GM19023 (cell line): ENCODE measurements around the gene VPS13D.

ENCODE experiments used
- ATAC-seq: cut with Tn5 transposase; IDR thresholded peaks from one replicate; pipeline ENCODE4 v1.9.1; 2021; ENCODE audit warnings: mild to moderate bottlenecking, moderate library complexity; ENCODE audit not compliant: unreplicated experiment

Gene VPS13D

DNA sequence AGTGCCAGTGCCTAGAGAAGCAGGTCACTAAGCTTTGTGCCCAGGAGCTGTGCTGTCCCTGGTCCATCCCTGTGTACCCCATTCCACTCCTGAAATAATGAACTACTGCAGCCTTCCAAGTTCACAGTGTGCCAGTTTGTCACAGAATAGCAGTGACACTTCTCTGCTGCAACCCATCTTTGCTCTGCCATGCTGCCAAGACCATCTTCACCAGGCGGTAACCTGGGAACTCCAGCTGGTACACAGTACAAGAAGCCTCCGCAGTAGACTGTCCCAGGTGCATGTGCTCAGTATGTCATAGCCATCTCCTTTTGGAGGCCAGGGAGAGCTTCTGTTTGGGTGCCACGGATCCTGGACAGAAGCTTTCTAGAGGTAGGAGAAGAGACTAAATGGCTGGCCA, 250.2 kb downstream of the VPS13D start:
- ATAC-seq = no peak

DNA sequence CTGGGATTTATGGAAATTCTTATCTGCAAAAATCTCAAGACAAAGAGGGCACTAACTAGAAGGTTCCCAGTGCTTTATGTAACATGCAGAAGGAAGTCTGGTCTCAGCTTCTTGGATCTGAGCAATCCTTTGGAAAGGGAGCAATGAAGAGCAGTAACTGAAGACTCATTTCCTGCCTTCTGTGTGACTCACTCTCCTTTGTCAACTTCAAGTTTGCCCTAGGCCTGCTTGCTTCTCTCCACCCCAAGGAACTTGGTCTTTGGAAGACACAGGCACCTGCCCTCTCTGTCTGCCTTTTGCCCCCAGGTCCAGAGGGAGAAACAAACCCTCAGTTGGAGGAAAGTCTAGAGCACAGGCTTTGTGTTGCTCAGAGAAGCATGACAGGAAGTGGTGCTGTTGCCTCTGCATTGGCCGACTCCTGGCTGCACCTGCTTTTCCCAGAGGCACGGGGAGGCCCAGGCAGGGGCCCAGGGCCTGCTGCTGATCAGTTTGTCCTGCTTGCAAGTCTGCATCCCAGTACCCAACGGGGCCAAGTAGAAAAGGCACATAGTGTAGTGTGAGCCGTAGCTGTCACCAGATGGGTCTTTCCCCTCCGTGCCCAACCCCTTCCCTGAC, 251.0 kb downstream of the VPS13D start:
- no peak for ATAC-seq

DNA sequence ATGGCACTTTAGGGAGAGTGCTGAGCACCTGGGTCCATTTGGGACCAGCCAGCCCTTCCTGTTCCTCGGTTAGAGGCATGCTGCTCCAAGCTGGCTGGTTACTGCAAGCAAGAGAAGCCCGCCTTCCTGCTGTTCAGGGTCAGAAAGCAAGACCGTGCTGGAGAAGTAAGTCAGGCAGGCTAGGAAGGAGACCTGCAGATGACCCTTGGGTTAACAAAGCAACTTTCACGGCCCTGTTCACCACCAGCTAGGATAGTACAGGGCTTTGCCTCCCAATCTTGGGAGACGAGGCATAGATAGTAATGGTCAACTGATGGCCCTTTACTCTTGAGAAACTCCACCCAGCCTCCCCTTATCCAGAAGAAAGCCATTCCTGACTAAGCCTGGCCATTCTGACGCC, 252.1 kb downstream of the VPS13D start:
- ATAC-seq = no peak

DNA sequence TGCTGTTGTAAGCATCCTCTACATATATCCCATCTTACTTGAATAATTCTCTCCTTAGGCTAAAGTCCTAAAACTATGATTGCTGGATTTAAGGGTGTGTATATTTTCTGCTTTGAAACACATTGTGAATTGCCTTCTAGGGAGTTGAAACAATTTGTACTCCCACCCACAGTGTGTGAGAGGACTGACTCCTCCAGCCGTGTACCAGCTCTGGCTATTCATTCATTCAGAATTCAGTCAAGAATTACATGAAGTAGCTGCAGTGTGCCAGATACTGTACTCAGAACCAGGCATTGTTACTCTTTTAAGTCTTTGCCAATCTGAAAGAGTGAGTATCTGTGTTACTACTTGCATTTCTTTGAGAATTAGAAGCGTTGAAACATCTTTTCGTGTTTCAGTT, 253.2 kb downstream of the VPS13D start:
- no peak for ATAC-seq

DNA sequence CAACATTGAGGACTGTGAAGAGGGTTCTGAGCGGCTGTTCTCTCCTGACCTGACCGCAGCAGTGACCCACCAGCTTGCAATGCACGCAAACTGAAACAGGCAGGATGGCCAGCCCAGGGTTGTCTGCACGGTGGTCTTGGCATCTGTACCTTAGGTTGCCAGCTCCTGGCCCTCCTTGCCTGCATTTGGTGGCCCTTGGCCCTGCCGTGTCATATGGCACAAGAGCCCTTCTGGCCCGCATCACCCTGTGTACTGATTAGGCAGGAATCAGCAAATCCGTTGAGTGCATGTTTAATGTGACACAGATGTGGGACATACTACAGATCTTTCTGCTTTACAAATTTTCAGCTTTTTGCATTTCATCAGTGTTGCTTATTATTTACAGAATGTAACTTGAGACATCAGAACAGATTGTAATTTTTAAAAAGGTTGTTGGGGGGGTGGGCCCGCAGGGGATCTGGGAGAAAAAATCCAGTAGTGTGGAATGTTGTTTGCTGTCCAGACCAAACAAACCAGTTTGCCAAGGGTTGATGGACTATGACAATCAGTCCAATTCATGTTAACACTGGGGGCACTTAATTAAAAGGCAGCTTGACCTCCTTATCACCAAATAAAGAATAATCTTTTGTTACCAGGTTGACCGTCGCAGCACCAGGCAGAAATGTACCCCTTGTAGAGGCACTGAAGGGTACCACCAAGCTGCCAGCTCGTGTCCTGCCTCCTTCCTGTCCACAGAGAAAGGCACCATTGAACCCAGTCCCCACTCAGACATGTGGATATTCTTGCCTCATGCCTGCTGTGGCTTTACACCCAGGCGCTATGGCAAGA, 255.6 kb downstream of the VPS13D start:
- ATAC-seq = no peak

DNA sequence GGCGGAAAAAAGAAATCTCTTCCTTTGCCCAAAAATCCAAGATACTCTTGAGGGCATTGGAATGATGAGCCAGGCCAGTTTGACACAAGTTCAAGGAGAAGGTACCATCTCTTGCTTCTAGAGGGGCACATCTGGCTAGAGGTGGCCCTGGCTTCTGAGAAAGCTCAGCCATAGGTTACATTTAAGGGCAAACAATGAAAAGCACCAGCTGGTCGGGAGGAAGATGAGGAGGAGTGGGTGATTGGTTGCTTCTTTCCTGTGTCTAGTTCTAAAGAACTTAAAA, 256.2 kb downstream of the VPS13D start:
- no peak for ATAC-seq

DNA sequence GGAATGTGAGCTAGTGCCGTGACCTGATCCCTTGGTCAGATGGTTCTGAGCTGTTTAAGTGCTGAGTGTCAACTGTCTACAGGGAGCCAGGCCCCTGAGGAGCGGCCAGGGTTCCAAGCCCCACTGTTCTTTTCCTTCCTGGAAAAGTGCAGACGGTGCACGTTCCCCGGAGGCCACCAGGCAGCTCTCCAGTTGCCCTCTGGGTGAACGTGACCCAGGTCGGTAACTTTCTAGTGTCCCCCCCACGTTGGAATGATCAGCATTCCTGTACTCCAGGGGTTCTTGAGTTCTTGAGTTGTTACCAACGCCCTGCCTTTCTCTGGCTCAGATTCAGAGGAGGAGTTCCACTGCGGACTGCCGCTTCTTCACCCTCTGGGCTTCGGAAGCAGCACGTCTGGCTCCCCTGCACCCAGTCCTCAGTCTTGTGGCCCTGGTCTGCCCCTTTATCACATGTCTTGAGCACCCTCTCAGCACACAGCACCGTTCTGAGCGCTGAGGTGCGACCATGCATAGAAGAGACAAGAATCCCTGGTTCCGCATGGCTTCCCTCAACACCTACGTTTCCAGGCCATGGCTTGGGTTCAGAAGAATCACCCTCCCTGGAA, 256.7 kb downstream of the VPS13D start:
- ATAC-seq = no peak

DNA sequence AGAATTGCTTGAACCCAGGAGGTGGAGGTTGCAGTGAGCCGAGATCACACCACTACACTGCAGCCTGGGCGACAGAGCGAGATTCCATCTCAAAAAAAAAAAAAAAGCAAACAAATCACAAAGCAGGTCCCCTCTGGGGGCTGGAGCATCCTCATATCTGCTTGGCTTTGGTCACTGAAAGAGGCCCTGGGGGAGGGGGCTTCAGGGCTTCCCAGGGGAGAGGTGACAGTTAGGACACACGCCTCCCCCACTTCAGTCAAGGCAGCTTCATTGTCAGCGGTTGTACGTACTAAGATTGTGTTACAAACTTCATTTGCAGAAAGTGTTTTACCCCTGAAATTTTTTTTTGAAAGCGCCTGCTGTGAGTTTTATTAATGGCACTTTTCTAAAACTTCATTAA, 257.7 kb downstream of the VPS13D start:
- no peak for ATAC-seq

DNA sequence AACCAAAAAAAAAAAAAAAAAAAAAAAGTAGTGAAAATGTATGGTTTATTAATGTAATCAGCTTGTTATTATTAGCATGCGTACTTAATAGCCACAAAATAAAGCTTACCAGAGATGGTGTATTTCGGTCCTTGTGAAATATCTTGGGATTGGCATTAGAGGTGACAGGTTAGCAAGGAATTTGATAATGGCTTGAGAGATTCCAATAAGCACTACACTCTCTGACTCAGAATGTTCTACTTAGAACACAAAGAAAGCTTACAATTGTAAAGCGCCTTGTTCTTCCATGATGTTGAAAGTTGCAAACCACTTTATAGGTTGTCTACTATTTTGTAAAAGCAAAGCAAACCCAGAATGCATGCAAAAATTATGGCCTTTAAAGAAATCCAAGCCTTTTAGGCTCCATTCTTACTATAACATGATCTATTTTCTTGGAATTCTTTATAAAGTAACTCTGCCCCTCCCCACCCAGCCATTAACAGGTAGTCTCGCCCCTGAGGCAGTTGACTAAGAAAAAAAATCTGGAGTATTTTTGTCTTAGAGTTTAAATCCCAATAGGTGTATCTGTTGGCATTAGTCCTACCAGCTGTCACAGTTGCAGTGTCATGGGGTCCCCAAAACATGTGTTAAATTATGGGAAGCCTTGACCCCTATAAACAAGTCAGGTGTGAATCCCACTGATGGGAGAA, 259.0 kb downstream of the VPS13D start:
- no peak for ATAC-seq

DNA sequence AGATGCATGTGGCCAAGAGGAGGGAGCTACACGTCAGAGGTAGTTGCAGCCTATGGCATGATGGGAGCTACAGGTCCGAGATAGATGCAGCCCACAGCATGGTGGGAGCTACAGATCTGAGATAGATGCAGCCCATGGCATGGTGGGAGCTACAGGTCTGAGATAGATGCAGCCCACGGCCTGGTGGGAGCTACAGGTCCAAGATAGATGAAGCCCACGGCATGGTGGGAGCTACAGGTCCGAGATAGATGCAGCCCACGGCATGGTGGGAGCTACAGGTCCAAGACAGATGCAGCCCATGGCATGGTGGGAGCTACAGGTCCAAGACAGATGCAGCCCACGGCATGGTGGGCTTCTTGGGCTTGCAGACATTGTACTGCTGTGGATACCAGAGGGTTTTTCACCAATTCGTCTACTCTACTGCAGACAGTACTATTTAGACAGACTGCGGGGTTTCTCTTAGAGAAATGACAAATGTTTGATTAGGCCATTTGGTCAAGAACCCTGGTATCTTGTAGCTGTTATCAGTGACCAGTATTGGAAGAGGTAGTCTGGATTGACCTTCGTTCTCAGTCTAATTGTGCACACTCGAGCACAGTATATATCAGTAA, 260.8 kb downstream of the VPS13D start:
- ATAC-seq = no peak

DNA sequence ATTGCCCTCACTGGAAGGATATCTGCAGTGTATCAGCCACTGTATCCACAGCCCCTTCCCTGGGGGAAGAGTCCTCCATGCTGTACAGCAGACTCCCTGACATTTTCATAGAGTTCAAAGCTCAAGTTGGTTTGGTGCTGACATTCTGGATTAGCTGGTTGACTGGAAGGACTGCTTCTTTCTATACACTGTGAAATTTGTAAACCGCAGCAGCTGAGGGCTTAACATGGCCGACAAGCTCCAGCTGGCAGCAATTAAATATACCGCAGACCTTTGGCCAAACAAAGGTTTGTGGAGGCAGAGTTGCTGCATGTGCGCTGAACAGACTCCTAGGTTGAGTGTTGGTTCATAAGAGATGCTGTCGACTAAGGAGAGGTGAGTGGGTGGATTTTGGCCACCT, 261.8 kb downstream of the VPS13D start:
- no peak for ATAC-seq

DNA sequence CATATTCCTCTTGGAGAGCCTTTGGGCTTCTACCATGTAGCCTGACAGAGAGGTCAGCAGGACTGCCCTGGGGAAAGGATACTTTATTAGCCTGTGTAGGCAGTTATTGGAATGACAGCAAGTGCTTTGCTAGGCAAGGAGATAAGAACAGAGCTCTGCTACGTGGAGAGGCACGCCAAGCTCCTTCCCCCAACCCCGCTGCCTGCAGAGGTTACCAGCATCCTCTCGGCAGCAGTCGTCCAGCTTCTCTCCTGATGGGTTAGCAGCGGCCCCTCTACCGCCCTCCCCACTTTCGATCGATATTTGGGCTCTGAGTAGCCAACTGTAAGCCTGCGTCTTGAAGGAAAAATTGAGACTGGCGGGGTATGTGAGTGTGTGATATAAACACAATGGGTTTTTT, 265.9 kb downstream of the VPS13D start:
- no peak for ATAC-seq

DNA sequence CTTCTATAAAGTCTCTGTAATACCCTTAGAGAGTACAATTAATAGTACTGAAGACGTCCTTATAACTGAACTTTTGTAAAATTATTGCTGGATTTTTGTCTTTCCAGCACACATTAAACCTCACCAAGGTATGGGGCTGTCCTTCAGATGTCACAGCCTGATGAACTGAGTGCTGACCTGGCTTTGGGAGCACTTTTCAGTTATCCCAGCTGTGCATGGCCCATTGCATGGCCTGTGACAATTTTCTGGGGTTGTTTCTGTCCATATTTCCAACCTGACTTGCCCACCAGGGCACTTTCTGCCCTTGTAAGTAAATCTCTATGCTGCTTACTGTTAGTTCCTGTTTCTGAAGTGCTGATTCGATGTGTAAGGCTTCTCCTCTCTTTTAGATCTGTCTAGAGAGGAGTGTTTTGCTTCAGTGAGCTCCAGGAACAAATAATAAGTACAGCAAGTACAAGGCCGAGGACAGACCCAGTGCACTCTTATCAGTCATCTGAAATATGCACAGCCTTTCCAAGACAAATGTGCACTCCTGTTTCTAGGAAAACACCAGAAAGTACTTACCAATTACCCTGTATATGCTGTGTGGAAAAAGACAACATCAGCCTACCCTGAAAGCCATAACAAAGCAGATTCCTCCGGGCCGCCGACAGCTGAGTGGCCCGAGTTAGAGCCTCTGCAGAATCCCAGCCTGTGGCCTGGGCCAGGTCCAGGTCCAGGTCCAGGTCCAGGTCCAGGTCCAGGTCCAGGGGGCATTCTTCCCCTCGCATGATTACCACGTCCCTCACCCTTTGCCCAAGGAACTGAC, 266.5 kb downstream of the VPS13D start:
- no peak for ATAC-seq

DNA sequence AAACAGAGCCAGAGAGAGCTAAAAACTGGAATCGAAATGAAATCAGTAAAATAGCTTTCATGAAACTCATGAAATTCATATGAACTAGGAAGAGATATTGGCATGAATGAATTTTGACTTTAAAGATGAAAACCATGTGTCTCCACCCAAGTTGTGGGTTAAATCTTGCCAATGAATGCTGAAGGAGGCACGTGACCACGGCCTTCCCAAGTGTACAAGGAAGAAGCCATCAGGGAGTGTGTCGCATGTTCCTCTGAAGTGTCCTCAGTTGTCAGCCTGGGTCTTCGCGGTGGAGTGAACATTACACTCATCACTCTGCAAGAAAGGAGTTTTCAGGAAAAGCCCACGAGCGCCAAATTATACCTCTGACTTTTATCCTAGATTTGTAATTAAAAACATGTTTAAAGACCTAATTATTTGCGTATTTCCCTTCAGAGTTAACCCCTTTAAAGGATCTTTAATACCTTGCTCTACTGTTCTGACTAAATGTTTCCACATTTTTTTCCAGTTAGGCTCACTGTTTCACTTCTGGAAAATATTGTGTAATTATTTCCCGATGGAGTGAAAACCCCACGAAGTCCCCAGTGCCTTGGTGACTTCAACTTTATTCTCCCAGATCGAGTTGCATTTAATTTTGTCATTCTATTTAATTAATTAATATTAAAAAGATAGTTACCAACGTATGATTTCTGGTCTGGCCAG, 269.9 kb downstream of the VPS13D start:
- ATAC-seq = no peak

DNA sequence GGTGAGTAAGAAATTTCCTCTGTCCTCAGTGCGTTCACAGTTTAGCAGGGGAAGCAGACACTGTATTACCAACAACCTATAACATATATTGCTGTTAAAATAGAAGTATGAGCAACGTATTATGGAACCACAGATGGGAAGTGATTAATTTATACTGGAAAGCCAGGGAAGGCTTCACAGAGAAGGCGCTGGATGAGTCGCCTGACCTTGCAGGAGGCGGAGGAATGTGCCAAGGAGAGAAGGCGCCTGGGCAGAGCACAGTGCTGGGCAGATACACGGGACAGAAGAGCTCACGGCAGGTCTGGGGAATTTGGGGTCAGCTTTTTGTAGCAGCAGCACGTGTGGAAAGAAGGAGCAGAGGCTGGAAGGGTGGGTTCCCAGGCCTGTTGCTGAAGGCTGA, 271.8 kb downstream of the VPS13D start:
- ATAC-seq = no peak

DNA sequence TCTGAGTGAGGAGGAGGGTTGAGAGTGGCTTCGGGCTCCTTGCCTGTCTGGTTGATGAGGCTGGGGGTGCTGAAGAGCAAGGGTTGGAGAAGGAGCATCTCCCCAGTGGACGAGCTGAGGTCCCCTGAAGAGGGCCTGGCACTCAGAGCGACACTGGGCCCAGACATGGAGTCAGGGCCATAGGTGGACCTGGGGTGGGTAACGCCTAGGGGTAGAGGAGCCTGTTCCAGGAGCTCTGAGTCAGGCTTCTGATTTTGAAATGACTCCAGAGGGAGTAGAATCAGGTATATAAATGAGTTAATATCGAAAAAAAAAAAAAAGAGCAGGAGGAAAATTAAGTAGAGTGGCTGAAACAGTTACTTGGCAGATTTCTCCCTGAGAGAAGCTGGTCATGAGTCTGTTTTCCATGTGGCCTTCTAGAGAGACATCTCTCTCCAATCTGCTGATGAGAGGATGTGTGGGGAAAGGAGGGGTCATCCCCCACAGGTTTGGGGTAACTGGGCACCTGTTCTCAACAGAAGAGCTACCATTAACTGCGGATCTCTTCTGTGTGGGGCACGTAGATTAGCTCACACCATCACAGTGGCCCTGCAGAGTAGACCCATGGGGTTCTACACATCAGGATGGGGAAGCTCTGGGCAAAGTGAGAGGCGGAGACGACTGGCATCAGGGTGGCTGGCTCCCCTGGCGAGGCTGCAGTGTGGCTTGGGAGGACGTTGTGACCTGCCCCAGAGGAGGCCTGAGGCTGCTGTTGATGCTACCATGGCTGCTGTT, 272.7 kb downstream of the VPS13D start:
- ATAC-seq = no peak

DNA sequence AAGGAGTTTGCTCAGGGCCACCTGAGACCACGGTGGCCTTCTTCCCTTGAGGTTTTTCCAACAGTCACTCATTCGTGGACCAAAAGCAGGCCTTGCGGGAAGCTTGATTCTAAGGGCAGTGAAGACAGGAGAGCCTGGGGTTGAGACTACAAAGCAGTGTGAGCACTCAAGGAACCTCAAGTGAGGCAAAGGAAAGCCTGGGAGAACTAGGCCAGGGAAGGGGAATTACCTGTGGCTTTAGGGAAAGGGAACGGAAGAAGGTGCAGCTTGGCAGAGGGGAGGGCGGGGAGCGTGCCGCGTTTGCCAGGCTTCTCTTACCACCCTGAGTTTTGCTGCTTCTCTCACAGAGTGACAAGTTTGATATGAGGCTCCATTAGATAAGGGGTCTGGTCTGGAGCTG, 273.9 kb downstream of the VPS13D start:
- no peak for ATAC-seq

DNA sequence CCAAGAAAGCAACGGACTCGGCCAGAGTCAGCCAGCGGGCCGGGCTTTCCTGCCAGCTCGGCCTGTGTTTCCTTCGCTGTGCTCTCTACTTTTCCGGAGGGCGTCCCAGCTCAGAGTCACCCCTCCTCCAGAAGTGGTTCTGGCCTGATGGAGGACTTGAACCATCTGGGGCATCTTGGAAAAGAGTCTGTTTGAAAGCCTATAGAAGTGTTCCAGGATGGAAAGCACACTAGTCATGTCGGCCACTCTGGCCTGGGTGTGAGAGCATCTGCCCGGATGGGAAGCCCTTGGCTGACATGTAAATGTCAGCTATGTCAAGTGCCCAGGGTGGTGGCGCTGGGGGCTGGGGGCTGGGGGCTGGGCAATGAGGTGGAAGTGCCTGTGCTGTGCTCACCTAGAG, 274.8 kb downstream of the VPS13D start:
- ATAC-seq = no peak

DNA sequence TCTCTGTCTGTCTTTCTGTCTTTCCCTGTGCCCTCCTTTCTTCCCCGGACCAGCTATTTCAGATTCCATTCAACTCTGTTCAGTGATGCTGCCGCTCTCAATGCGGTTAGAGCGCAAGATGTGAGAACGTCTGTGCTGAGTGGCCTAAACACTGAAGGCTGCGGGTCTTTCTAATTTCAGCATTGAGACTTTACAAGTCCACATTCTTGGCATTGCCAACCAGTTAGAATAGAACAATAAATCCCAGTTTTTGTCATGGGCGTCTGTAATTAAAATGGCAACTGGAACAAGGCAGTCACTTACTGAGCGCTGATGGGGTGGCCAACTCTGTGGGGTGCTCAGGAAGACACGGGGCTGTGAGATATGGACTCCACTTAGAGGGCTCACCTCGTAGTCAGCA, 275.4 kb downstream of the VPS13D start:
- ATAC-seq = no peak
